ENCODE data around the gene CMTM1.
"Not testable (repeated sequence)": the region's sequence is repeated elsewhere in the genome, so short reads cannot be mapped to it uniquely, and the experiment has no call there.

The CMTM1 gene

DNA sequence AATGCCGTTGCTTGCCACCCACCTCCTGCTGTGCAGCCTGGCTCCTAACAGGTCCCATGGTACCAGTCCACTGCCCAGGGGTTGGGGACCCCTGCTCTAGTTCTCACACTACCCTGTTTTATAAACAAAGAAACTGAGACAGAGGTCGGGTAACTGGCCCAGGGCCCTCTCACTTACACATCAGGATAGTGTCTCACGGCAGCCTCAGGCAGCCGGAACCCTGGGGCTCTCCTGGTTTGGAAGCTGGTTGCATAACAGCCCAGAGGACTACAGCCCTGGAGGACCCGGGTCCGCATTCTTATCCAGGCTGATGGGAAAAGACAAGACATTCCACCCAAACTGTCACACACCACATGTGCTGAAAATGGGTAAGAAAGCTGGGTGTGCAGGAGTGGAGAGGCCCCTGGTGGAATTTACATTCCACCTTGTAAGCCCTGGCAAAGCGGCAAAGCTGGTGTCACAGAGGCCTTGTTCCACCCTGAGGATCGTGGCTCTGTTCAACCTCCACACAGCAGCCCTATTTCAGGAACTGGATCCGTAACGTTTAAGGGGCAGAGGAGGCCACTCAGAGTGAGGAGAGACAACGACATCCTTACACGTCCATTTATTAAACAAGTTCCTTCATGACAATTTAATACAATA is 48.0 kb downstream of the CMTM1 start:
- no peak for DNase-seq (ENCODE audit: low read depth, low spot score)

GRCh38 chr16:66616169-66616568 is 49.9 kb downstream of the CMTM1 start:
- no peak for DNase-seq (ENCODE audit: low read depth, low spot score)

GRCh38 chr16:66616592-66616991 is 50.4 kb downstream of the CMTM1 start:
- peak; percentile 37 for DNase-seq (ENCODE audit: low read depth, low spot score)

- no peak for DNase-seq (ENCODE audit: low read depth, low spot score)
These were observed 50.8 kb downstream of the CMTM1 start for GRCh38 chr16:66617010-66617434.

DNA sequence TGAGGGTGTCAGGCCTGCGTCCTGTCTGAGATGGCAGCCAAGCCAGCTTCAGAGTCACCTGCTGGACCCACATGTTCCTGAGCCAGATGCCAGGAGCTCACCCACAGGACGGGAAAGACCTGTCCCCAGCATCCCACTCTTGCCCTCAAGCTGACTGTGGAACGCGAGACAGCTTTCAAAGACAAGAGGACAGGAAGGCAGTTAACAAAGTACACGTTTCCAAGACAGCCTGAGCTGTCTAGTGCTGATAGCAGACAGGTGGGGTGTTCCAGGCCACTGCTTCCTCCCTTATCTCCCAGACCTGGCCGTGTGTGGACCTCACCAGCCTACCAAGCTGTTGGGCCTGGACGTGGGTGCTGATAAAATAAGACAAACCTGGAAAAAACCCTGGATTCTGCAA is 51.5 kb downstream of the CMTM1 start:
- peak; percentile 26 for DNase-seq (ENCODE audit: low read depth, low spot score)

DNA sequence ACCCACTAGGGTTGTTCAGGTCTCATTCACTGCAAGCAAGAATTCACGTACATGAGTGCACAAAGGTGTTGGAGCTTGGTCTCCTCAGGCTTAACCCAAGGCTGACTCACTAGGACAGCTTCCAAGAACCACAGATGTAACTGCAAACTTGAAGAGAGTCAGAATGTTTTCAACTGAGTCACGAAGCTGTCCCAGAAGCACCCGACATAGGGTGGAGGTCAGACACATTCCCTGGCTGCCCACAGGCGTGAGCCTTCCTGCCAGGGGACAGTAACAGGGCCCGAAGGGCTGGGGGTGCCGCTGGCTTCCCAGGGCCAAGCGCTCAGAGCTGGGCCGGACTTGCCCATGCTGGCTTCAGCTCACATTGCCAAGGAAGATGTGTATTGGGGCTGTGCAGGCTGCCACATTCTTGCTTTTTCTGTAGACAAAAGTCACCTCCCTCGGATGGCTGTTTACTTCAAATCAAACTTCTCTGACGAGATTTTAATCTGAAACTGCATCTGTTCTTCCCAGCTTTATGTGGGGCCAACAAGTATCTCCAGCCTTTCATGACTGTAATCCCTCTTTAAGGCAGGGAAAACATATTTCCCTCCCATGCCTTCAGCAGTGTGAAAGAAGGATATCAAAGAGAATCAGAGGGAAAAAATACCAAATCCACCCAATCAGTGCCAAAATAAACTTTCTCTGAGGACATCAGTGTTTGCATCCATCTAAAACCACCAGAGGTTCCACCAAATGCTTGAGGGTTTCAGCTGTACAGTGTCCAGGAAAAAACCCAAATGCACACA is 52.5 kb downstream of the CMTM1 start:
- peak; percentile 96 for DNase-seq (ENCODE audit: low read depth, low spot score)

DNA sequence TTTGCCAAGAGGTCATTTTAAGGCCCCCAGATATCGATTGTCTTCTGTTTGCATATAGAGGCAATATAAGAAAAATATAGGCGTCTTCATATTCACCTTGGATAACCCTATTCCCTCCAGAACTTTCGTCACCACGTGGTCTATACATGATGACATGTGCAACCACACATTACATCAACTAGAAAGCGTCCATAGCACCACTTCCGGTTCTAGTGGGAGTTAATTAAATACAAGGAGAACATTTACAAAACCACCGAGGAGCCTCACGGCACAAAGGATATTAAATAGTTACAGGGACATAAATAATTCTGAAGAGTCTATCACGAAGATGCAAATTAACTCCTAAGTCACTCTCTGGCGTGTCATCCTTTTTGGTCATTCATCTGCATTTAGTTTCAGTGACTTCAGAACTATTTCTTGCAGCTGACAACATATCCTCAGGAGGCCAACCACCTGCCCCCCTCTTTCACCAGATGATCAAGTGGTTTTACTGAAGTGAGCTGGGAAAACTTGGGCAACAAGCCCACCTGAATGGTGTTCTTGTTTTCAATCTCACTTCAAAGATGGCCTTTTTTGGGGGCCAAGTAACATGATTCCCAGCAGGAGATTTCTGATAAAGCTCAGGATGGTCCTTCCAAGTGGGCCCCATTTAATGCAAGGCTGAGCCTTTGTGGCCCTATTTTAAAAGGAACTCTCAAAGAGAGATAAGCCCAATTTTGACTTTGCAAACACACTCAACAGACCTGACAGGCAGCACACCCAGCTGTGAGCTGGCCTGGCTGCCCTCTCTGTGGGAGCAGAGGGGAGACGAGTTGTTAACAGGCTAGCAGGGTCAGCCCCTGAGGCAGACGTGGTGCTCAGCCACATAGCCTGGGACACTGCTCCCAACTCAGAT is 53.5 kb downstream of the CMTM1 start:
- peak; percentile 64 for DNase-seq (ENCODE audit: low read depth, low spot score)

- no peak for DNase-seq (ENCODE audit: low read depth, low spot score)
These were observed 54.2 kb downstream of the CMTM1 start for GRCh38 chr16:66620429-66620795.

- no peak for DNase-seq (ENCODE audit: low read depth, low spot score)
These were observed 55.7 kb downstream of the CMTM1 start for GRCh38 chr16:66621973-66622372.

DNA sequence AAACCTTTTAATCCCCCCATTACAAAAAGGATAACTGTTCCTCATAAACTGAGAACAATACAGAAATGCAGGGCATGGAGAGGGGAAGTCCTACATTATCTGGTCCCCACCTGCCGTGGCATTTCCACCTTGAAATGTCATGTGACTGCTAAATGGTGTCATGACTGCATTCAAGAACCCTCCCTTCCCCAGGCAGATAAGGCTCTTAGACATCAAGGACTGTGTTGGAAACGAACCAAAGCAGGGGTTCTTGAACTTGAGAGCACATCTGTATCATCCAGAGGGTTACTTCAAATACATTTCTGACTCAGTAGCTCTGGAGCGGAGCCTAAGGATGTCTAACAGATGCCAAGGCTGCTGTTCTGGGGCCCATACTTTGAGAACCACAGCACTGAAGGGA is 56.6 kb downstream of the CMTM1 start:
- no peak for DNase-seq (ENCODE audit: low read depth, low spot score)

DNA sequence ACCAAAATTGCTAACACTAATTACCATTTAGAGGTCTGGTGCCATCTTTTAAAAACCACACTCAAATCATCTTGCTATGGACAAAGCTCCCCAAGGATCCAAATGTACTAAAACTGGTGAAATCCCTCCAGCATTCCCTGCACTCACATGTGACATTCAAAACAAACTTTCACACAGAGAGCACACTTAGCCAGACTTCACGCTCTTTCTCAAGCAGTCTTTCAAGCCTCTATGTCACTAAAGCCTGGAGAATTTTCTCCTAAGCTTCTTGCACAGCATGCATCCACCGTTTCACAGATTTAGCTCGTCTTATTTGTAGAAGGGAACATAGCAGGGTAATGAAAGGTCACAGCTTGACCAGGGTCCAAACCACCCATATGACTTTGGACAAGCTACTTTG is 57.5 kb downstream of the CMTM1 start:
- no peak for DNase-seq (ENCODE audit: low read depth, low spot score)

GRCh38 chr16:66627611-66628378 is 61.6 kb downstream of the CMTM1 start:
- DNase-seq (ENCODE audit: low read depth, low spot score): not testable (repeated sequence)
